Central memory CD4-positive, alpha-beta T cell (primary cell): ENCODE results near the gene PLA2G4D.
A peak's percentile ranks its signal among the peaks of the same experiment; 100 is the strongest.

Experiments used
- DNase-seq: peaks from one replicate; pipeline ENCODE4 v3.0.0; 2022

The PLA2G4D gene

GRCh38 chr15:42088801-42089640, 5.3 kb downstream of the PLA2G4D start:
- DNase-seq = no peak

DNA sequence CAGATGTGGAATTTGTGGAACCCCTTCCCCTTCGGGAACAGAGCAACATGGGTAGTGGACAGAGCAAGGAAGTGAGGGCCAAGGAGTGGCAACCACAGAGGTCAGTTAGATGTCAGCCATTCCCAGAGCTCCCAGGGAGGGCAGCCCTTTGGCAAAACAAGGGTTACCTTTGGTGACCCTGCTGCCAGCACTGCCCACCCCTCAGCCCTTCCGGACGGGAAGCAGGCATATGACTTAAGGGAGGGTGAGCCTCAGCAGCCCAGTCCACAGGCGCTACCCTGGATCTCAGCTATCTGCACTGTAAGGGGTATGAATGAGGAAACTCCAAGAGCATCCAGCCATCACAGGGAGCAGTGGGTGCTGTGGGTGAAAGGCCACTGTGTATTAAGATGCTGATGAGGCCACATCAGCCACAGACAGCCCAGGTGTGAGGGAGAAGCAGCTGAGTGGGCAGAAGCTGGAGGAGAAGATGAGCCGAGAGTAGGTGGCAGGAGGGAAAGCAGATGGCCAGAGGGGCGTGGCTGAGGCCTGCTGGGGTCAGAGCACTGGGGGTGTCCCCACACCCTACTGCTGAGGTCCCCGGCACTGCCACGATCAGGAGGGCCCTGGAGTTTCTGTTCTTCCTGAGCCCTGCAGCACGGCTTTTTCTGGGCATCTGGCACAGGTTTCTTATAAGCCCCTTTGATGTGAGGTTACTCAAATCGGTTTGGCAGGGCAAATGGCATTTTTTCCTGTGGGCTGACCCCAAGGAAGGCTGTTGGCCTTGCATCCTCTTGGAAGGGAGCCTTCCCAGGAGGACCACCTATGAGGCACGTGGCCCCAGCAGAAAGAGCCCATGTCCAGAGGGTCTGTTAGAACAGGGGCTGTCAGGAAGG, 6.2 kb downstream of the PLA2G4D start:
- no peak for DNase-seq

DNA sequence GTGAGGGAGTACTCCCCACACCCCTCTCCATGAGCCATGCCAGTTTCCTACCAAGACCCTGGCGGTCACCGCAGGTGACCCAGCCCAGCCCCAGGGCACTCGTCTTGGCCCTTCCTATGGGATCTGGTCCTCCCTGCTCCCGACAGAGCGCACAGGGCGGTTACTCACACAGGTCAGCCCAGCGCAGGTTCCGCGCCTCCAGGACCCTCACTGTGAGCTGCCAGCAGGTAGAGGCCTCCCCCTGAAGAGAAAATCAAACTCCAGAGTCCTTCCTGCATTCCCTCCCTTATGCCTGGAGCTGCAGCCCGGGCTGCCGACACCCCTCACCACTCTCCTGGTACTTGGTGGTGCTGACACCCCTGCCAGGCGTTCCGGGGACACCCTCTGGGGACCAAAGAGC, 6.9 kb downstream of the PLA2G4D start:
- DNase-seq = no peak

GRCh38 chr15:42085721-42086120, 8.6 kb downstream of the PLA2G4D start:
- DNase-seq = no peak

DNA sequence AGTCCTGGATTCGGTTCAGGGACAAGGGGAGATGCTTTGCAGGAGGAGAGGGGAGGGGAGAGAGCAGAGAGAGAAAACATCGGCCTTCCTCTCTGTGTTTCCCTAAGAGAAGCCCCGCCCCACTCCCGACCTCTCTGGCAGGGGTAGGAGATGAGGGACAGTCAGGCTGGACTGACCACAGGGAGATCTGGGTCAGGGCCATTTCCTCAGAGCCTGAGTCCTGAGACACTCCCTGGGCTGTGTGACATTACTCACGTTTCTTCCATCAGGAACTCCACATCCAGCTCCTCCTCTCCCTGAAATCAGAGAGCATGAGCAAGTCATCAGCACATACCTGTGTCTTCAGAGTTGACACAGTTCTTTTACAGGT, 9.1 kb downstream of the PLA2G4D start:
- no peak for DNase-seq

DNA sequence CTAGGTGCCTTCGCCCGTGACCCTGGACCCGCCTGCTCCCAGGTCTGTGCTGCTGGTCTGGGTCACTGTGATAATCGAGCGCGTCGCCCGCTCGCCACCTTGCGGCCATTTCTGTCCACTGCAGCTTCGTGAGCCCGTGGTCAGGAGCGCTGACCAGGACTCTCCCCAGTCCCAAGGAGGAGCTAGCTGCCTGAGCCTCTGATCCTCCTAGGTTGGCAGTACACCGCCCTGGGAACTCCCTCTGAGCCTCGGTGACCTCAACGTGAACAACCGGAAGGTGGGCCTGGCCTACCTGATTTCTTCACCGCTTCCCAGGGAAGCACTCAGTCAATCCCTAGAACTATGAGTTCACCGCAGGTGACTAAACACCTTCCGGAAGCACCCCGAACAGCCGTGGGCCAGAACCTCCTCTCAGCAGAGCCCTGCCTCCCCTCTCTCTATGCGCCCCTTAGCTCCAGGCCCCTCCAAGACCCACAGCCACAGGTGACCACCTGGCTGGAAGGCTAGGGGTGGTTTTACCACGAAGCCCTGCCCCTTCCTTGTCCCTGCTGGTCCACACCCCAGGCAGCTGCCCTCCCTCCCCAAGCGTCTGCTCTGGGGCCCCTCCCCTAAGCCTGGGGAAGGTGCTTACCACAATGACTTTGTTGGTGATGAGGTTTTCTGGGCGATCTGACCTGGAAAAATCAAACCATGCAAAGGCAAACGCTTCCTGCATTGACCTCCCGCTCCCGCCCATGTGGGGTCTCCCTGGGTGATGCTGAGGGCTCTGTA, 9.7 kb downstream of the PLA2G4D start:
- peak; percentile 11 for DNase-seq

GRCh38 chr15:42083916-42084315, 10.4 kb downstream of the PLA2G4D start:
- DNase-seq = no peak

- DNase-seq = no peak
These were observed 10.8 kb downstream of the PLA2G4D start for GRCh38 chr15:42083605-42083908.

DNA sequence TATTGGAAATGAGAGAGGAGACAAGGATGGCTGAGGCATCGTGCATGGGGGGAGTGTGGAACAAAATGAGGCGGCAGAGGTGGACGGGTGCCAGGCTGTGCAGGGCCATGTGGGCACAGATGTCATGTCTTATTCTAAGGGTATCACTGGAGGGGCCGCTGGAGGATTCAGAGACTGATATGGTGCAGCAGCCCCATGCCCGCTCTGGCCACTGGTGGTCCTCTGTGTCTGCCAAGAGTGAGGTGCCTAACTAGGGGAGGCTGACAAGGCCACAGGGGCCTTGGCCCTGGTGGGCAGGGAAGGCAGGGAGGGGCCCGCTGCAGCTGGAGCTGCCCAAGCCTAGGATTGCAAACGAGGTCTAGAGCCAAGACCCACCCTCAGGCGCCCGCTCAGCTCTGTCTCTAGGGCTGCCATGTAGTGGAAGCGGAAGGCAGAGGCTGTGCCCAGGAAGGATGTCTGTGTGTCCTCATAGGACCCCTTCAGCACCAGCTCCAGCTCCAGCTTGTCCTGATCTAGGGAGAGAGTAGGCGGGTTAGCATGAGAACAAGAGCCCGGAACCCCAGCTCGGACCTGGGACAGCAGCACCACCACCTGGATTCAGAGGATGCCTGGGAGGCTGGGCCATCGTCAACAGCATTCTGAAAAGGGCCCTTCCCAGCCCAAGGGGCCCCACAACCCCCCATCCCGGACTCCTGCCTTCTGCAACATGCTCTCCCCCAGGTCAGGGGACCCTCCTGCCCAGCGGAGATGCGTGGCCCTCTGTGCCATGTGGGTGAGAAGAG, 11.3 kb downstream of the PLA2G4D start:
- no peak for DNase-seq

DNA sequence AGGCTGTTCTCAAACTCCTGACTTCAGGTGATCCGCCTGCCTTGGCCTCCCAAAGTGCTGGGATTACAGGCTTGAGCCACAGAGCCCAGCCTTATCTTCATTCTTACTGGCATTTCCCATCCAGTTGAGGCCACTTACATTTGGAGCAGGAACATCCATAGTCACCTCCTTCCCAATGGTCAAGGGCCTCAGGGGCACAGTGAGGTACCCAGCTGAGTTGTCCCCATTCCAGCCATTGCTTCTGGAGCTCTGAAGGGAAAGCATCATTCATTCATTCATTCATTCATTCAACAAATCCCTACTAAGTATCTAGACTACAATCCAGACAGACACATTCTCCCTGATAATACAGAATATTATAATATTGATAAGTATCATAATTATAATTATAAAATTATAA, 12.2 kb downstream of the PLA2G4D start:
- no peak for DNase-seq

DNA sequence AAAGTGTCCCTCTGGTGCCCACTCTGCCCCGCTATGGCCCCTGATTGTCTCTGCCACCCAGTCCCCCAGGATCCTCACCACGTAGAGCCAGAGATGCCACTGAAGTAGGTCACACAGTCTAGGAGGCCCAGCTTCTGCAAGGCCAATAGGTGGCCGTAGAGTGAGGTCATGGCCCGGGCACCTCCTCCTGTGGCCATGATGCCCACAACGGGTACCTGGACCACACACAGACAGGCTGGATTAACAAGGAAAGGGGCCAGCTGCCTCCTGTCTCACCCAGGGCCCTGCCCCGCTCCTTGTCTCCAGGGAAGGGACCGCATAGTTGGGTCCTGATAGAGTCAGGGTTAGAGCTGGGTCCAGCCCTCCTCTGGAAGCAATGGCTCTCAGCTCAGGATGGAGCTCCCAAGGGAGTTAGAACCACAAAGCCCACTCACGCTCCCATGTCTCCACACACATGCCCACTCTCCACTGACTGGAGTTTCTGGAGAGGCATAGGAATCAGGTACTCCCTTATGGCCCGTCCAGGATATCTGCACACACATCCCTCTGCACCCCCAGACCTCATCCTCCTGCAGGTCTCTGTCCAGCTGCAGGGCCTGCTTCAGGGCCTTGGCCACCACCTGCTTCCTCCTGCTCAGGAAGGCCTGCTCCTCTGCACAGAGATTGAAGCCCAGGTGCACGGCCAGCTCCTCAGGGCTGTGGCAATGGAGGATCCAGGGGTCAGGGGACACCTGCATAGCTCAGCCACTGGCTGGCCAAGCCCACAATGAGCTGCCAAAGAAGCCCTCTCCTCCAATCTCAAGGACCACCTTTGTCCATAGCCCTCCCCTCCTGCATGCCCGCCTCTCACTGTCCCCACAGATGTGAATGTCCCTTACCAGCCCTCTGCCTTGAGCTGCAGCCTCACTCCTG, 13.2 kb downstream of the PLA2G4D start:
- DNase-seq = no peak

DNA sequence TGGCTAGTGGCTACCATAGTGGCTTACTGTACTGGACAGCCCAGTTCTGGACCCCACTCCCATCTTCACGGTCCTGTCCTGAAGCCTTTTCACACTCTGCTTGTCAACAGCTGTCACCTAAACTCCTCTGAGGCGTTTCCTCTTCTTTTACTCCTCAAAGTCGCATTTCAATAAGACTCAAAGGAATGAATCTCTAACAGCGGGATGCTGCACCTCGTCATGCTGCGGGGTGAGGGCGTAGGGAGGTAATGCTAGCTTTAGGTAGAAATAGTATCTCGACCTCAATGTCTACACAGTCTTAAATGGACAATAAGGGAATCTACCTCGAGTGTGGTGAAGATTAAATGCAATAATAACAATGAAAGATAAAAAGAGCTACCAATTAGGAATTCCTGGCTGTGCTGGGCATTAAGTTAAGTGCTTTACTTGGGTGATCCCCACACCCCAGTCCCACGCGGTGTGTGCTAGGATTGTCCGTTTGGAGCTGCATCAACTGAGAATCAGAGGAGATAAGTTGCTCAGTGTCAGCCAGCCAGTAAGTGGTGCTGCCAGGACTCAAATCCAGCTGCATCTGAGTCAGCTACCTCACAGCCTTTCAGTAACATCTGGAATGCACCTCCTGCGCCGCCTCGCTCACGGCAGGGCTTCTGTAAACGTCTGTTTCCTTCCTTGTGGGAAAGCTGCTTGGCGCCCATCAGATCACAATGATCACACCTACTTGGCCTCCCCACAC, 14.0 kb downstream of the PLA2G4D start:
- DNase-seq = no peak

- DNase-seq = no peak
These were observed 14.9 kb downstream of the PLA2G4D start for GRCh38 chr15:42079401-42079908.

DNA sequence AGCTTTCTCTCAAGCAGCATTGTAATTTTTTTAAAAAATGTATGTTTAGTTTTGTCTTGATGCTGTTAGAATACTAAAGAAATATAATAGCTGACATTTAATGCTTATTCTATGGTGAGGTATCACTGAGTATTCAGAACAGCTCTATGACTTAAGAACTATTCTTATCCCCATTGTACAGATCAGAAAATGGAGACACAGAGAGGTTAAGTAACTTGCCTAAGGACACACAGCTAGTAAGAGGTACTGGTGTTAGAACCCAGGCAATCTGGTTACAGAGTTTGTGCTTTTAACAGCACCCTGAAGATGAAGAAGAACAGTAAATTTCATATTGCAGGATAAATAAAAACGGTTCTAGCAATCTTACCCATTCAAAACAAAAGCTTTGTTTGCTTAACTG, 15.5 kb downstream of the PLA2G4D start:
- no peak for DNase-seq

DNA sequence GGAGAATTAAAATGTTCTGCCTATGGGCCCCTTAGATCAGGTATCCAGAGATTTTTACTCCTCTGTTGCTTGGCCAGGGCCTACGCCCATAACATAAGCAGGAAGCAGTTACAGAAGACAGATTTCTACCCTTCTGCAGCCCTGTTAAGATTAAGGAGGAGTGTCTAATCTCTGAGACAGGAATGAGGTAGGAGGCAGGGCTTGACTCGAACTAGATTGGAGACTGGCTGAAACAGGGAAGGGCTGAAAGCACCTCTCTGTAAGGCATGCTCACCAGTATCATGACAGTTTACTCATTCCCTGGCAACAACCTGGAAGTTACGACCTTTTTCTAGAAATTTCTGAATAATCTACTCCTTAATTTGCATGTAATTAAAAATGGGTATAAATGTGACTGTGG, 16.7 kb downstream of the PLA2G4D start:
- no peak for DNase-seq

- no peak for DNase-seq
These were observed 20.9 kb downstream of the PLA2G4D start for GRCh38 chr15:42073418-42073817.

DNA sequence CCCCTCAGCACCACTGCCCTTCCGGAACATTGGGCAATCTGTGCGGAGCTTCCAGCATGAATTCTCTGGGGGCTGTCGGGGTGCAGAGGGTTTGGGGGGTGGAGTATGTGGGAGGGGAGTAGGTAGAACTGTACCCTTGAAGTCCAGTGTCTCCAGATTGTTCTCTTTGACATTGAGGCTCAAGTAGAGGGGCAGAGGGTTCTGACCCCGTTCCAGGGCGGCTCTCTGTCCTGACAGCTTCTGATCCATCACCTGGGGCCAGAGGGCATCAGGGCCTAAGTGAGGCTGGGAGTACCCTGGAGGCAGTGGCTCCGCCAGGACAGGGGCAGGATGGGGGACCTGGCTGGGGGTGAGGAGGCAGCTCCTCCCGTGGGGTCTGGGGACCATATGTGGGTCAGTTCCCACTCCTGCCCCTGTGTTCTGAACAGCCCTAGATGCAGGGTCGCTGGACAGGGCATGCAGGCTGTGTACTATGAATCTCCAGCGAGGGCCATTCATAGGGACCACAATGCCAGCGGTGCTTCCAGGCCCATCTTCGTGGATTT, 22.1 kb downstream of the PLA2G4D start:
- DNase-seq = no peak

DNA sequence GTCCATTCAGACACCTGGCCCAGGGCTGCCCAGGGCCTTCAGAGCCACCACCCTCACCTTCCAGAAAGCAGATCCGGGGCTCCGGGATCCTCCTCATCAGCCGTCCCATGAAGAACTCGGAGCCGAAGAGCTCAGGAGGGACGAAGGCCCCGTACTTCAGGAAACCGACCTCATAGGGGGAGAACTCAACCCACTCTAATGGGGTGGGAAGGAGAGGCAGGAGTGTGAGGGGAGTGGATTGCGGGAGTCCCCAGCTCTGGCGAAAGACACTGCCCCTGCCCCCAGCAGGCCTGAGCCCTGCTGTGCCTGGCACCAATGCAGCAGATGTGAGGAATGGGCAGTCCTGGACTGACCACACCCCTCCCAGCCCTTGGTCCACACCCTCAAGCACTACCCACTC, 22.6 kb downstream of the PLA2G4D start:
- DNase-seq = no peak

- DNase-seq = no peak
These were observed 23.4 kb downstream of the PLA2G4D start for GRCh38 chr15:42070976-42071350.

- no peak for DNase-seq
These were observed 23.9 kb downstream of the PLA2G4D start for GRCh38 chr15:42070279-42070975.
